ENCODE data around the gene KAZN.

The KAZN gene

GRCh38 chr1:14983277-14983676, 384.8 kb downstream of the KAZN start:
- TF ChIP-seq CTCF (IDR thresholded peaks at IDR 0.05; ENCODE audit: low read depth, low read length): no peak
- no peak for DNase-seq (ENCODE audit: extremely low read depth, low read depth)

- no peak for DNase-seq (ENCODE audit: extremely low read depth, low read depth)
- TF ChIP-seq CTCF (IDR thresholded peaks at IDR 0.05; ENCODE audit: low read depth, low read length): no peak
These were observed 387.7 kb downstream of the KAZN start for GRCh38 chr1:14986168-14986567.

GRCh38 chr1:14987829-14988603, 389.5 kb downstream of the KAZN start:
- DNase-seq (ENCODE audit: extremely low read depth, low read depth): no peak
- TF ChIP-seq CTCF (IDR thresholded peaks at IDR 0.05; ENCODE audit: low read depth, low read length): no peak

GRCh38 chr1:14988636-14989035, 390.2 kb downstream of the KAZN start:
- no peak for DNase-seq (ENCODE audit: extremely low read depth, low read depth)
- TF ChIP-seq CTCF (IDR thresholded peaks at IDR 0.05; ENCODE audit: low read depth, low read length): no peak

GRCh38 chr1:14989931-14990728, 391.6 kb downstream of the KAZN start:
- no peak for DNase-seq (ENCODE audit: extremely low read depth, low read depth)
- no peak for TF ChIP-seq CTCF (IDR thresholded peaks at IDR 0.05; ENCODE audit: low read depth, low read length)

GRCh38 chr1:14993414-14993813, 394.9 kb downstream of the KAZN start:
- no peak for DNase-seq (ENCODE audit: extremely low read depth, low read depth)
- TF ChIP-seq CTCF (IDR thresholded peaks at IDR 0.05; ENCODE audit: low read depth, low read length): no peak

- TF ChIP-seq CTCF (IDR thresholded peaks at IDR 0.05; ENCODE audit: low read depth, low read length): no peak
- no peak for DNase-seq (ENCODE audit: extremely low read depth, low read depth)
These were observed 395.7 kb downstream of the KAZN start for GRCh38 chr1:14994148-14994547.
